ENCODE data around the gene EMX1.

- TF ChIP-seq CTCF (conservative IDR thresholded peaks at IDR 0.05; ENCODE audit: low read length) (no peak), EZH2phosphoT487 (IDR thresholded peaks at IDR 0.05; ENCODE audit: borderline replicate concordance) (no peak)
These were observed 19.3 kb upstream of the EMX1 start for GRCh38 chr2:72897785-72898584.
